ENCODE data around the gene MAP2. TPM values are rescaled to one million over a fixed set of nuclear protein-coding genes. Genes with fewer than 3 reads are reported as not detected.

Gene MAP2
- total RNA-seq, 4 donors from 2014 or later: 5.8 to 14.5 (median 8.8) TPM

- WGBS, 2 donors: 97 to 100% methylated on average over 2 of the region's 2 CpGs
- Histone ChIP-seq H3K27ac (no peak overlapping the region), H3K4me3 (no peak overlapping the region), H3K27me3 (no peaks in the 10 kb centered on the region), H3K9me3 (no peaks in the 10 kb centered on the region), H3K36me3 (no peaks in the 10 kb centered on the region), H3K4me1 (no peaks in the 10 kb centered on the region)
- no peak for DNase-seq
- intact Hi-C loops (cut with DNase I): loop anchor here (10.0 kb wide), 1 partner anchor 240 kb away; no protein-coding TSS in a partner anchor
- TF ChIP-seq POLR2A (IDR thresholded peaks at IDR 0.05) (no peak), CTCF (IDR thresholded peaks at IDR 0.05) (no peak)
These were observed 150.7 kb downstream of the MAP2 start for GRCh38 chr2:209574515-209574914.

GRCh38 chr2:209577376-209578357 lies 153.8 kb downstream of the MAP2 start:
- H3K36me3 ChIP-seq: no peaks in the 10 kb centered on the region
- TF ChIP-seq POLR2A (IDR thresholded peaks at IDR 0.05) (no peak), CTCF (IDR thresholded peaks at IDR 0.05) (peak in 4 of 6 experiments; percentile 18 to 52 (median 20))
- no peaks in the 10 kb centered on the region for H3K4me1 ChIP-seq
- H3K4me3 ChIP-seq: no peak overlapping the region
- no peaks in the 10 kb centered on the region for H3K9me3 ChIP-seq
- no peaks in the 10 kb centered on the region for H3K27me3 ChIP-seq
- H3K27ac ChIP-seq: no peak overlapping the region
- no peak for DNase-seq
- intact Hi-C loops (cut with DNase I): loop anchor here (10.0 kb wide), 1 partner anchor 243 kb away; no protein-coding TSS in a partner anchor
- 55 to 61% methylated on average over 4 of the region's 4 CpGs for WGBS, 2 donors

- Histone ChIP-seq H3K36me3 (no peaks in the 10 kb centered on the region), H3K27me3 (no peaks in the 10 kb centered on the region), H3K9me3 (no peaks in the 10 kb centered on the region), H3K4me1 (no peaks in the 10 kb centered on the region), H3K4me3 (no peak overlapping the region), H3K27ac (no peak overlapping the region)
- no peak for TF ChIP-seq CTCF (IDR thresholded peaks at IDR 0.05)
- TF ChIP-seq POLR2A (IDR thresholded peaks at IDR 0.05): no peak
- DNase-seq: no peak
- intact Hi-C loops (cut with DNase I): loop anchor here (10.0 kb wide), 1 partner anchor 244 kb away; no protein-coding TSS in a partner anchor
- WGBS, 2 donors: 62 to 73% methylated on average over 2 to 3 of the region's 3 CpGs
These were observed 154.7 kb downstream of the MAP2 start for GRCh38 chr2:209578394-209579001.

- Histone ChIP-seq H3K27ac (no peak overlapping the region), H3K4me1 (no peaks in the 10 kb centered on the region), H3K4me3 (peak overlapping the region in 1 of 4 donors; percentile 24), H3K27me3 (no peaks in the 10 kb centered on the region), H3K36me3 (no peaks in the 10 kb centered on the region), H3K9me3 (no peaks in the 10 kb centered on the region)
- no peak for TF ChIP-seq POLR2A (IDR thresholded peaks at IDR 0.05)
- no peak for TF ChIP-seq CTCF (IDR thresholded peaks at IDR 0.05)
- no peak for DNase-seq
- WGBS, 2 donors: 46 to 55% methylated on average over 16 to 17 of the region's 17 CpGs
- intact Hi-C loops (cut with DNase I): loop anchor here (10.0 kb wide), 1 partner anchor 244 kb away; no protein-coding TSS in a partner anchor
These were observed 155.4 kb downstream of the MAP2 start for GRCh38 chr2:209579230-209579749.
